Amygdala (tissue), 56 donors: Measurements from ENCODE around the gene C1GALT1C1L.
A peak's percentile ranks its signal among the peaks of the same experiment; 100 is the strongest.
"Not testable (repeated sequence)": the region's sequence is repeated elsewhere in the genome, so short reads cannot be mapped to it uniquely, and the experiment has no call there.

Experiments used
- DNase-seq, 56 donors: peaks; one replicate each; lab custom pipeline; 2025; lab: John Stamatoyannopoulos, UW

Gene C1GALT1C1L

GRCh38 chr2:43676322-43677050 lies at the start of gene C1GALT1C1L:
C1GALT1C1L (minus strand) TSS chr2:43676429; CDS start chr2:43676322, 107 bp downstream.
- peak in 40 of 56 donors; percentile 3 to 74 (median 20) for DNase-seq

- DNase-seq, result no peak
Observed at GRCh38 chr2:43725711-43726246, 49.5 kb upstream of the C1GALT1C1L start.

GRCh38 chr2:43724728-43725526 lies 48.7 kb upstream of the C1GALT1C1L start:
- DNase-seq, result no peak

GRCh38 chr2:43718530-43719124 lies 42.4 kb upstream of the C1GALT1C1L start:
- no peak for DNase-seq

GRCh38 chr2:43717322-43717721 lies 41.1 kb upstream of the C1GALT1C1L start:
- DNase-seq, result no peak

GRCh38 chr2:43715300-43716098 lies 39.3 kb upstream of the C1GALT1C1L start:
- no peak for DNase-seq

GRCh38 chr2:43714164-43714563 lies 37.9 kb upstream of the C1GALT1C1L start:
- no peak for DNase-seq

GRCh38 chr2:43710866-43711265 lies 34.6 kb upstream of the C1GALT1C1L start:
- DNase-seq, result no peak

- DNase-seq, result no peak
Observed at GRCh38 chr2:43708891-43709290, 32.7 kb upstream of the C1GALT1C1L start.

- no peak for DNase-seq
Observed at GRCh38 chr2:43708178-43708577, 31.9 kb upstream of the C1GALT1C1L start.

- DNase-seq, result peak in 4 of 56 donors; percentile 1 to 22 (median 8)
Observed at GRCh38 chr2:43707255-43708015, 31.2 kb upstream of the C1GALT1C1L start.

GRCh38 chr2:43701111-43701510 lies 24.9 kb upstream of the C1GALT1C1L start:
- DNase-seq, result no peak

- peak in 1 of 56 donors; percentile 1 for DNase-seq
Observed at GRCh38 chr2:43699761-43700160, 23.5 kb upstream of the C1GALT1C1L start.

- not testable (repeated sequence) for DNase-seq
Observed at GRCh38 chr2:43698140-43698539, 21.9 kb upstream of the C1GALT1C1L start.

GRCh38 chr2:43692428-43692994 lies 16.3 kb upstream of the C1GALT1C1L start:
- DNase-seq, result no peak

GRCh38 chr2:43689999-43690398 lies 13.8 kb upstream of the C1GALT1C1L start:
- no peak for DNase-seq

- no peak for DNase-seq
Observed at GRCh38 chr2:43685357-43685756, 9.1 kb upstream of the C1GALT1C1L start.

GRCh38 chr2:43677783-43678182 lies 1.6 kb upstream of the C1GALT1C1L start:
- not testable (repeated sequence) for DNase-seq
